ENCODE measurements around the gene OSBP2. TPM values are rescaled to one million over a fixed set of nuclear protein-coding genes. Genes with fewer than 3 reads are reported as not detected.
A peak's percentile ranks its signal among the peaks of the same experiment; 100 is the strongest.

OSBP2 gene
- total and polyA plus RNA-seq, 2 of the 13 experiments (the other 11 are each of a cell fraction or from before 2014, with no cell fraction given) = 5.0 to 7.7 TPM

GRCh38 chr22:30717331-30717921 is 22.8 kb downstream of the OSBP2 start:
- WGBS (ENCODE audit: low lambda C conversion rate) = 37% methylated on average over 4 of the region's 4 CpGs
- no peak overlapping the region for H2AFZ ChIP-seq (ENCODE audit: low read length)
- no peaks in the 10 kb centered on the region for H3K36me3 ChIP-seq (replicated peaks in 1 of 2; ENCODE audit: control insufficient read depth in 1 of 2, insufficient read depth in 2 of 2, low read length in 2 of 2)
- H3K4me3 ChIP-seq (replicated peaks in 1 of 3; ENCODE audit: insufficient read depth in 1 of 3, low read depth in 2 of 3, low read length in 3 of 3) = no peak overlapping the region
- no peaks in the 10 kb centered on the region for H3K79me2 ChIP-seq (ENCODE audit: insufficient read depth, low read length)
- ChIA-PET POLR2A (no interaction called here), CTCF (ENCODE audit: low intra/inter-chr PET ratio, low total read pairs) (no interaction called here)
- no peak overlapping the region for H3K4me2 ChIP-seq (ENCODE audit: low read depth, low read length)
- H4K20me1 ChIP-seq (ENCODE audit: insufficient read depth, low read length) = no peaks in the 10 kb centered on the region
- TF ChIP-seq, protein P1, sequence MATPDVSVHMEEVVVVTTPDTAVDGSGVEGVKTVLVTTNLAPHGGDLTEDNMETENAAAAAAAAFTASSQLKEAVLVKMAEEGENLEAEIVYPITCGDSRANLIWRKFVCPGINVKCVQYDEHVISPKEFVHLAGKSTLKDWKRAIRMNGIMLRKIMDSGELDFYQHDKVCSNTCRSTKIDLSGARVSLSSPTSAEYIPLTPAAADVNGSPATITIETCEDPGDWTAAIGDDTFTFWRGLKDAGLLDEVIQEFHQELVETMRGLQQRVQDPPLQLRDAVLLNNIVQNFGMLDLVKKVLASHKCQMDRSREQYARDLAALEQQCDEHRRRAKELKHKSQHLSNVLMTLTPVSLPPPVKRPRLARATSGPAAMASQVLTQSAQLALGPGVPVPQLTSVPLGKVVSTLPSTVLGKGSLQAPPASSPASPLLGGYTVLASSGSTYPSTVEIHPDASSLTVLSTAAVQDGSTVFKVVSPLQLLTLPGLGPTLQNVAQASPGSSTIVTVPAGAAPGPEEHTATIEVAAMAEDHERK (CRISPR knock-in tag; IDR thresholded peaks at IDR 0.05; ENCODE audit: low read depth) = no peak
- TF ChIP-seq E2F1 (CRISPR knock-in tag; IDR thresholded peaks at IDR 0.05) = no peak
- no peak for TF ChIP-seq ESRRA (CRISPR knock-in tag; IDR thresholded peaks at IDR 0.05; ENCODE audit: low read depth)
- TF ChIP-seq, protein P2, sequence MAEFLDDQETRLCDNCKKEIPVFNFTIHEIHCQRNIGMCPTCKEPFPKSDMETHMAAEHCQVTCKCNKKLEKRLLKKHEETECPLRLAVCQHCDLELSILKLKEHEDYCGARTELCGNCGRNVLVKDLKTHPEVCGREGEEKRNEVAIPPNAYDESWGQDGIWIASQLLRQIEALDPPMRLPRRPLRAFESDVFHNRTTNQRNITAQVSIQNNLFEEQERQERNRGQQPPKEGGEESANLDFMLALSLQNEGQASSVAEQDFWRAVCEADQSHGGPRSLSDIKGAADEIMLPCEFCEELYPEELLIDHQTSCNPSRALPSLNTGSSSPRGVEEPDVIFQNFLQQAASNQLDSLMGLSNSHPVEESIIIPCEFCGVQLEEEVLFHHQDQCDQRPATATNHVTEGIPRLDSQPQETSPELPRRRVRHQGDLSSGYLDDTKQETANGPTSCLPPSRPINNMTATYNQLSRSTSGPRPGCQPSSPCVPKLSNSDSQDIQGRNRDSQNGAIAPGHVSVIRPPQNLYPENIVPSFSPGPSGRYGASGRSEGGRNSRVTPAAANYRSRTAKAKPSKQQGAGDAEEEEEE (CRISPR knock-in tag; IDR thresholded peaks at IDR 0.05; ENCODE audit: borderline replicate concordance) = no peak
- no peak for TF ChIP-seq YEATS2 (CRISPR knock-in tag; IDR thresholded peaks at IDR 0.05; ENCODE audit: borderline replicate concordance)
- TF ChIP-seq MAFF (IDR thresholded peaks at IDR 0.05; ENCODE audit: low read depth, low read length) = 0 out of 2 replicates have a peak, but pooled peaks have one; percentile 3
- TF ChIP-seq ZMYM3 (CRISPR knock-in tag; IDR thresholded peaks at IDR 0.05) = no peak
- TF ChIP-seq, protein P3, sequence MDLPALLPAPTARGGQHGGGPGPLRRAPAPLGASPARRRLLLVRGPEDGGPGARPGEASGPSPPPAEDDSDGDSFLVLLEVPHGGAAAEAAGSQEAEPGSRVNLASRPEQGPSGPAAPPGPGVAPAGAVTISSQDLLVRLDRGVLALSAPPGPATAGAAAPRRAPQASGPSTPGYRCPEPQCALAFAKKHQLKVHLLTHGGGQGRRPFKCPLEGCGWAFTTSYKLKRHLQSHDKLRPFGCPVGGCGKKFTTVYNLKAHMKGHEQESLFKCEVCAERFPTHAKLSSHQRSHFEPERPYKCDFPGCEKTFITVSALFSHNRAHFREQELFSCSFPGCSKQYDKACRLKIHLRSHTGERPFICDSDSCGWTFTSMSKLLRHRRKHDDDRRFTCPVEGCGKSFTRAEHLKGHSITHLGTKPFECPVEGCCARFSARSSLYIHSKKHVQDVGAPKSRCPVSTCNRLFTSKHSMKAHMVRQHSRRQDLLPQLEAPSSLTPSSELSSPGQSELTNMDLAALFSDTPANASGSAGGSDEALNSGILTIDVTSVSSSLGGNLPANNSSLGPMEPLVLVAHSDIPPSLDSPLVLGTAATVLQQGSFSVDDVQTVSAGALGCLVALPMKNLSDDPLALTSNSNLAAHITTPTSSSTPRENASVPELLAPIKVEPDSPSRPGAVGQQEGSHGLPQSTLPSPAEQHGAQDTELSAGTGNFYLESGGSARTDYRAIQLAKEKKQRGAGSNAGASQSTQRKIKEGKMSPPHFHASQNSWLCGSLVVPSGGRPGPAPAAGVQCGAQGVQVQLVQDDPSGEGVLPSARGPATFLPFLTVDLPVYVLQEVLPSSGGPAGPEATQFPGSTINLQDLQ (CRISPR knock-in tag; IDR thresholded peaks at IDR 0.05) = no peak
- intact Hi-C loops (cut with micrococcal nuclease; ENCODE audit: unreplicated experiment) = no loop called here
- FAIRE-seq = no peak
- BruUV-seq (replicated peaks) = no TSS peak
- H3K4me1 ChIP-seq (ENCODE audit: insufficient read depth, low read length) = 0 out of 2 replicates have a peak, but pooled peaks cover 9% of the 10 kb centered on the region
- no peak overlapping the region for H3K27ac ChIP-seq (ENCODE audit: extremely low read length, insufficient read depth, low read length)
- no peaks in the 10 kb centered on the region for H3K9me3 ChIP-seq (ENCODE audit: low read length)
- in situ Hi-C loops (cut with HindIII; ENCODE audit: extremely low pct_ligation_motif_present, low pct_unique_long_range_greater_than_20kb) = no loop called here
- no peak for ATAC-seq
- H3K27me3 ChIP-seq (ENCODE audit: control insufficient read depth in 1 of 2, insufficient read depth in 2 of 2, low read length in 2 of 2) = no peaks in the 10 kb centered on the region; a peak in 1 of 5 replicates
- no peak overlapping the region for H3K9ac ChIP-seq (ENCODE audit: insufficient read depth, low read depth, low read length)
- DNase-seq (ENCODE audit: low spot score) = peak; percentile 12
